ENCODE results near the gene MTHFD1L. TPM values are rescaled to one million over a fixed set of nuclear protein-coding genes. Genes with fewer than 3 reads are reported as not detected.

The MTHFD1L gene
- total RNA-seq, 2 donors from 2014 or later, result 58.0 to 107 TPM

DNA sequence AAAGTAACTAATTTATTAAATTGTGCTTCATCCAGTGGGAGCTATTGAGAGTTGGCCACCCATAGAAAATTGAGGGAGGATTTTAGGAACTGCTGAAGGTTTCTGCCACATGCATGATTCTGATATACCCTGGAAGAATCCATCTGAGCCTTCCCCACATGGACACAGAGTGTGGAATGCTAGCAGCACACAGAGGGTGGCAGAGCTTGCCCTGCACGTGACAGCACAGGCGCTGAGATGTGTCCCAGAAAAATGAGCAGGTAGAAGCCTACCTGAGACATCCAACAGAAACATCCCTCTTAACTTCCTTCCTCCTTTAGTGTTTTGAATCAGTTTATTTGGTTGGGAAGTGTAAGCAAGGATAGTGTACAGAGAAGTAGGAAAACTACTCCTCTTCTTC is 96.9 kb downstream of the MTHFD1L start:
- peaks cover 92% of the 10 kb centered on the region for H3K36me3 Mint-ChIP-seq (ENCODE audit: low read depth)
- H3K4me1 Mint-ChIP-seq, result no peaks in the 10 kb centered on the region
- no peak for ATAC-seq (replicated peaks)
- no peaks in the 10 kb centered on the region for H3K9me3 Mint-ChIP-seq
- no peaks in the 10 kb centered on the region for H3K27me3 Mint-ChIP-seq
- H3K4me3 Mint-ChIP-seq, result no peak overlapping the region
- no peak overlapping the region for H3K27ac Mint-ChIP-seq

DNA sequence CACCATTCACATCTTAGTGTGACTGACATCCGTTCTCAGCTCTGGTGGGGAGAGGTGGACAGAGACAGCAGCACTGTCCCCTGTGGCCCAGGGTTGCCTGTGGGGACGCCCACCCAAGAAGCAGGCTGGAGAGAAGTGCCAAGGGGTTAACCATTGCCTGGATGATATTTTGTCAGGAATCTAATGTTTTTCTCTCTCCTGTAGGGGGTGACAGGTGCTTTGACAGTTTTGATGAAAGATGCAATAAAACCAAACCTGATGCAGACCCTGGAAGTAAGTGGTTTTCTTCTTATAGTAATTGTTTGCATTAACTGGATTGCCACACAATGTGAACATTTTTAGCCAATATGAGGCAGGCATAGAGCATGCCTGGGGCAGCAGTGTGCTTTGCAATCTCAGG is 99.3 kb downstream of the MTHFD1L start:
- Mint-ChIP-seq H3K4me3 (no peak overlapping the region), H3K36me3 (ENCODE audit: low read depth) (peaks cover 88% of the 10 kb centered on the region), H3K9me3 (no peaks in the 10 kb centered on the region), H3K27me3 (no peaks in the 10 kb centered on the region), H3K27ac (no peak overlapping the region), H3K4me1 (no peaks in the 10 kb centered on the region)
- ATAC-seq (replicated peaks), result no peak

DNA sequence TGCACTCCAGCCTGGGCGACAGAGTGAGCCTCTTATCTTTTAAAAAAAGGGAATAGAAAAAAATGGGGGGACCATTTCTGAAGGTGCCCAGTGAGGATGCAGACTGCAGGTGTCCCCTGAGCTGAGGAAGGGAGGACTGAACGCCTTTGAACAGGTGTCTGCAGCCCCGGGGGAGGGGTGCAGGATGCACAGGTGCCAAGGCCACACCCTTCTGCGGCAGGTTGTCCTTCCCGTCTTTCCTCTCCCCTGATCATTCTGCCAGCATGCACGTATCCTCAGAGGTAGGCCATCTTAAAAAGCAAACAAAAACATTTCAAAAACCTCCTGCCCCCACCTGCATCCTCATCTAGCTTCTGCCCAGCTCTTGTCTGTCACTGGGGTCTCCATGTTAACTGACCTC is 101.3 kb downstream of the MTHFD1L start:
- H3K9me3 Mint-ChIP-seq, result no peaks in the 10 kb centered on the region
- peaks cover 80% of the 10 kb centered on the region for H3K36me3 Mint-ChIP-seq (ENCODE audit: low read depth)
- no peaks in the 10 kb centered on the region for H3K4me1 Mint-ChIP-seq
- H3K27me3 Mint-ChIP-seq, result no peaks in the 10 kb centered on the region
- peak overlapping the region; percentile 13 for H3K27ac Mint-ChIP-seq
- no peak for ATAC-seq (replicated peaks)
- no peak overlapping the region for H3K4me3 Mint-ChIP-seq

DNA sequence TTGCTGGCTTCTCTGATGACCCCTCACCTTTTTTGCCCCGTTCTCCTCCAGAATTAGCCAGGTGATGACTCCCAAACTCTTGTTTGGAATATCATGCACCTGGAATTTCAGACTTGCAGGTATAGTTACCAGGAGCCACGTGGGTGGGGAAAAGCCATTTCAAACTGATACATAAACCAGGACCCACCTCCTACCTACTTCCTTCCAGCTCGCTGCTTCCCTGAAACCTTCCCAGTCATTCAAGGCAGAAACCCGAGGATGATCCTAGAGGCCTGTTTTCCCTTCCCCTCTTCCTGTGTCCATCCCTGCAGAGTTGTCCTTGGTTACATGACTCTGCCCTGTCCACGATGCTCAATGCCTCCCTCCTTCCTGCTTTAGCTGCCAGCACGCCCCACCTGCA is 101.9 kb downstream of the MTHFD1L start:
- no peak for ATAC-seq (replicated peaks)
- H3K4me1 Mint-ChIP-seq, result no peaks in the 10 kb centered on the region
- H3K27me3 Mint-ChIP-seq, result no peaks in the 10 kb centered on the region
- H3K4me3 Mint-ChIP-seq, result no peak overlapping the region
- no peak overlapping the region for H3K27ac Mint-ChIP-seq
- H3K9me3 Mint-ChIP-seq, result no peaks in the 10 kb centered on the region
- peaks cover 80% of the 10 kb centered on the region for H3K36me3 Mint-ChIP-seq (ENCODE audit: low read depth)

DNA sequence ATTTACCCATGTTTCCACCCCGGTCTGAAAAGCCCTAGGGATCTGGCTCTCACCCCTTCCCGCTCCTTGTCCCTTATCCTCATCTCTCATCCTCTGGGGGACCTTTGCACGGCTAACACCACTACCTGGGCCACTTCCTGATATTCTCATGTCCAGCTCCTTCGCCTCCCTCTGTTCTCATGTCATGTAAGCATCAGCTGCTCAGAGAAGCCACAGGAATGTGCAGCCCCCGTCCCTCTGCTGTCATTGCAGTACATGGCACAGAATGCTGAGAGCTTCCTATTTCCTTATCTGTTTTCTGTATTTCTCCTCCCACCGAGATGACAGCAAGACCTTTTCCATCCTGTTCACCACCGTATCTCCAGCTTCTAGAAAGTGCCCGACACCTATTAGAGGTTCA is 102.4 kb downstream of the MTHFD1L start:
- Mint-ChIP-seq H3K4me1 (no peaks in the 10 kb centered on the region), H3K36me3 (ENCODE audit: low read depth) (peaks cover 84% of the 10 kb centered on the region), H3K27ac (no peak overlapping the region), H3K27me3 (no peaks in the 10 kb centered on the region), H3K9me3 (no peaks in the 10 kb centered on the region), H3K4me3 (no peak overlapping the region)
- no peak for ATAC-seq (replicated peaks)

DNA sequence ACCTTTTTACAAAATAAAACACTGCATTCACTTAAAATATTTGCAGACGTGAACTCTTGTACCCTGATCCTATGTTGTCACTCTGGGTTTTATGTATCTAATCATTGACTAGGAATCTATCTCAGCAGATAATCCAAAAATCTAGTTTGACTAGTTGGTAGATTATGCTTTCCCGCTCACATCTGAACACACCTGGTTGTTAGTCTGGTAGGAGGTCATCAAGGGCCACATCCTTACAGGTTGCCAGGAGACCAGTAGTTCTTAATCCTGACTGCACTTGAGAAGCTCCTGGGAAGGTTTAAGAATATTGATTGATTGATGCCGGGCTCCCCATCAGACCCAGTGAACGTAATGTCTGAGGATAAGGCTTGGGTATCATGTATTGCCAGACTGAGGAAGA is 104.4 kb downstream of the MTHFD1L start:
- Mint-ChIP-seq H3K4me3 (no peak overlapping the region), H3K4me1 (no peaks in the 10 kb centered on the region), H3K27me3 (no peaks in the 10 kb centered on the region), H3K9me3 (no peaks in the 10 kb centered on the region), H3K36me3 (ENCODE audit: low read depth) (peaks cover 85% of the 10 kb centered on the region), H3K27ac (no peak overlapping the region)
- ATAC-seq (replicated peaks), result no peak

DNA sequence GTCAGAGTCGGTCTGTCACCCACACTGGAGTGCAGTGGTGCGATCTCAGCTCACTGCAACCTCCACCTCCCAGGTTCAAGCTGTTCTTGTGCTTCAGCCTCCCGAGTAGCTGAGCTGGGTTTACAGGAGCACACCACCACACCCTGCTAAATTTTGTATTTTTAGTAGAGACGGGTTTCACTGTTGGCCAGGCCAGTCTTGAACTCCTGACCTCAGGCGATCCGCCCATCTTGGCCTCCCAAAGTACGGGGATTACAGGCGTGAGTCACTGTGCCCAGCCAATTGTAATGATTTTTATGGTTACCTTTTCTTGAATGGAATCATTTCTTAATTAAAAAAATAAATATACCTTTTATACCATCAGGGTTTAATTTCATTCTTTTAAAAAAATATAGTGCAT is 105.7 kb downstream of the MTHFD1L start:
- Mint-ChIP-seq H3K36me3 (ENCODE audit: low read depth) (peaks cover 82% of the 10 kb centered on the region), H3K9me3 (no peaks in the 10 kb centered on the region), H3K4me1 (no peaks in the 10 kb centered on the region), H3K4me3 (no peak overlapping the region), H3K27me3 (no peaks in the 10 kb centered on the region), H3K27ac (no peak overlapping the region)
- ATAC-seq (replicated peaks), result no peak

DNA sequence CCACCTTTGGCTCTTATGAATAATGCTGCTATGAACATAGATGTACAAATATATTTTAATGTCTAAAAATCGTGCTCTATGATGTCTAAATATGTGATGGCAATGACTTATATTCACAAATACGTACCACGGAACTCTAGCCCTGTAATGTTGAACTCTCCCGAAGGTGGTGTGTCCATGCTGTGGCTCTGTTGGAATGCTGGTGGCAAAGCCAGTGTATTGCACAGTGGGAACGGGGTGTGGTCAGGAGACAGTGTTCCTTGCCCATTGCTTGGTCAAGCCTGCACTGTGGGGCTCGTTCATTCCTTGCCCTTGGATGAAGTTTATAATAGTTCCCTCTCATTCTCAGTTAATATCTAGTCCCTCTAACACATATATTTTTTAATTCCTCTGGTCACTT is 109.6 kb downstream of the MTHFD1L start:
- Mint-ChIP-seq H3K27me3 (no peaks in the 10 kb centered on the region), H3K27ac (no peak overlapping the region), H3K4me1 (no peaks in the 10 kb centered on the region), H3K36me3 (ENCODE audit: low read depth) (peaks cover 89% of the 10 kb centered on the region), H3K9me3 (no peaks in the 10 kb centered on the region), H3K4me3 (no peak overlapping the region)
- ATAC-seq (replicated peaks), result no peak

DNA sequence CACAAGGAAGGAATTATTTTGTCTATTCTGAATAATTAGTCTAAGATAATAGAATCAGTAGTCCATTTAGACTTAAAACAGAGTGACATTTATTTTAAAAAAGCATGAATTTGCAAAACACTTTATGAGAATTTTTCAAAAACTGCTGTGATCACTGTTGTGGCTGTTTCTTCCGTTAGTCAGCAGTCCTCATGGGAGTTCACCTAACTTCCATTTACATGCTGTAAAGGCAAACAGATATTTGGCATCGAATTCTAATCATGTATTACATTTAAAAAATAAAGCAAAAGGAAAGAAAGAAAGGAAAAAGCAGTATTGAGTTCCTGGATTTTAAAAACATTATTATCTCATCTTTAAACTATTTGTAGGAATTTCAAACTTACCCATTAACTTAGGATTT is 111.8 kb downstream of the MTHFD1L start:
- ATAC-seq (replicated peaks), result no peak
- Mint-ChIP-seq H3K27me3 (no peaks in the 10 kb centered on the region), H3K9me3 (no peaks in the 10 kb centered on the region), H3K4me1 (no peaks in the 10 kb centered on the region), H3K36me3 (ENCODE audit: low read depth) (peaks cover 94% of the 10 kb centered on the region), H3K4me3 (no peak overlapping the region), H3K27ac (no peak overlapping the region)

DNA sequence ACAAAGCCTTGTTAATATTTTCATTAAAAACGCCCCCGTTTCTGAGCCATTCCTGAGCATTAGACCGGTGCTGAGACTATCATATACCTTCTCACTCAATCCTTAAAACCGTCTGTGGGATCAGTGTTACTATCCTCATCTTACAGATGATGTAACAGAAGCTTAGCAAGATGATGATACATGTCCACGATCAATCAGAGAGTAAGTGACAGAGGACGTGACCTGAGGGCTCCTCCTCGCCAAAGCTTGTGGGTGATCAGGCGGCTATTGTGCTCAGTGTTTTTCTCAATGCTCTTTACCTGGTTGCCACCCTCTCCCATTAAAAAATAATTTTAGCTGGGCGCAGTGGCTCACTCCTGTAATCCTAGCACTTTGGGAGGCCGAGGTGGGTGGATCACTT is 113.1 kb downstream of the MTHFD1L start:
- Mint-ChIP-seq H3K9me3 (no peaks in the 10 kb centered on the region), H3K27ac (no peak overlapping the region), H3K4me1 (no peaks in the 10 kb centered on the region), H3K27me3 (no peaks in the 10 kb centered on the region), H3K4me3 (no peak overlapping the region), H3K36me3 (ENCODE audit: low read depth) (peaks cover 94% of the 10 kb centered on the region)
- ATAC-seq (replicated peaks), result no peak

DNA sequence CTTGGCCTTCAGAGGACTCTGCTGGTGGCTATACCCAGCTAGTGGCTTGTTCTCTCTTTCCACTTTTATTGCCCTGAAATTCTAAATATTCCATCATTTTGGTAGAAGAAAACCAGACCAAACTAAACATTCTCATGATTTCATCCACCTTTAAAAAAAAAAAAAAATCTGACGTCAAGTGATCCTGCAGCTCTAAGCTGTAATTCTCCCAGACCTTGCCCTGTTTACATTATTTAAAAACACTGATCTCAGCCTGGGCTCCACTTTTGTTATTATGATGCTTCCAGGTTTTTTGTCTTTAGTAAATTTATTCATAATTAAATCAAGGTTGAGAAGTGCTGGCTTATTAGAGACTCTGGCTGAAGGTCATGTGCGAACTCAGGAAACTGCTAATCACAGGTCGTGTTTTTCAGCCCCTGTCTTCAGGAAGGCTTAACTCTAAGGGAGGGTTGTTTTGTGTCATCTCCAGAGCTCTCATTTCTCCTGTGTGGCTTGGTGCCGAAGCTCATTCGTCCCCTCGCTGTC is 114.4 kb downstream of the MTHFD1L start:
- H3K9me3 Mint-ChIP-seq, result no peaks in the 10 kb centered on the region
- no peak for ATAC-seq (replicated peaks)
- H3K36me3 Mint-ChIP-seq (ENCODE audit: low read depth), result peaks cover 94% of the 10 kb centered on the region
- no peaks in the 10 kb centered on the region for H3K27me3 Mint-ChIP-seq
- no peak overlapping the region for H3K4me3 Mint-ChIP-seq
- H3K27ac Mint-ChIP-seq, result no peak overlapping the region
- no peaks in the 10 kb centered on the region for H3K4me1 Mint-ChIP-seq

DNA sequence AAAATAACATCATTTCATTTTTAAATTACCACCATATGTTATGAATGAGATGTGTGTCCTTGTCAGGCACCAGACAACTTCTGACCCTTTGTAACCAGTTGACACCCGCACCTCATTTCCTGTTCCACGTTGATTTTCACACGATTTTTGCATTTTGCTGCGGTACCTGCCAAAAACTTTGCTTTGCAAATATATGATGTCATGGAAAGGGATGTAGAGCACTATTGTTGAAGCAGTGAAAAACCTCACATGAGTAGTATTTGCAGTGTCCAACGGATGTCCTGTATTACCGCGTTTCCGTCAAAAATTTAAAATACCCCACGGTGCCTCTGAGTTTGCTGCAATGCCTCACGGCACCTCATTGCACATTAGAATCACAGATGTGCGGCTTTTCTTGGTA is 115.6 kb downstream of the MTHFD1L start:
- Mint-ChIP-seq H3K9me3 (no peaks in the 10 kb centered on the region), H3K36me3 (ENCODE audit: low read depth) (peaks cover 97% of the 10 kb centered on the region), H3K4me3 (no peak overlapping the region), H3K27me3 (no peaks in the 10 kb centered on the region), H3K27ac (no peak overlapping the region), H3K4me1 (no peaks in the 10 kb centered on the region)
- no peak for ATAC-seq (replicated peaks)

DNA sequence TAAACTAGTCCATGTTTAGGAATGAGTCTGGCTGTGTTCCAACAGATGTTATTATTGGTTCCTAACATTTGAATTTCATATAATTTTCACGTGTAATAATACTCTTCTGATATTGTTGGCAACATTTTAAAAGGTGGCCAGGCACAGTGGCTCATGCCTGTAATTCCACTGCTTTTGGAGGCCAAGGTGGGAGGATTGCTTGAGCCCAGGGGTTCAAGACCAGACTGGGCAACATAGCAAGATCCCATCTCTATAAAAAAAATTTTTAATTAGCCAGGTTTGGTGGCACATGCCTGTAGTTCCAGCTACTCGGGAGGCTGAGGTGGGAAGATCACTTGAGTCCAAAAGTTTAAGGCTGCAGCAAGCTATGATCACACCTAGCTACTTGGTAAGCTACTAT is 116.2 kb downstream of the MTHFD1L start:
- Mint-ChIP-seq H3K36me3 (ENCODE audit: low read depth) (peaks cover 93% of the 10 kb centered on the region), H3K9me3 (no peaks in the 10 kb centered on the region), H3K4me1 (no peaks in the 10 kb centered on the region), H3K27ac (no peak overlapping the region), H3K27me3 (no peaks in the 10 kb centered on the region), H3K4me3 (no peak overlapping the region)
- no peak for ATAC-seq (replicated peaks)

DNA sequence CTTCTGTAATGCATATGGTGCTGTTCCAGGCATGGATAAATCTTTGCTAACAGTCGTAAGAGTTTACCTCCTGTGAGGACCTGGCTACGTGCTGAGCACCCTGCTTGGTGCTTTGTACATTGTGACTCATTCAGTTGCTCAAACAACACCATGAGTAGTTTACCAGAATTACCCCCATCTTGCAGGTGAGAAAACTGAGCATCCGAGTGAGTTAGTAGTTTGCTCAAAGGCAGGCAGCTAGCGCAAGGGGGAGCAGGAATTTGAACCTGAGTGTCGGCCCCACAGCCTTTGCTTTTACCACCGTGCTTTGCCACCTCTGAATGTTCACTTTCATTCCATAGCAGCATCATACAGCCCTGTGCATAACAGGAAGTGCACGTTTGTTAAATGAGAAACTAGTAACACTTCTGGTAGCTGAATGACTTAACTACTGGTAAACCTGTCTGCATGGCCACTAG is 121.9 kb downstream of the MTHFD1L start:
- peak; percentile 93 for ATAC-seq (replicated peaks)
- H3K9me3 Mint-ChIP-seq, result no peaks in the 10 kb centered on the region
- peaks cover 69% of the 10 kb centered on the region for H3K36me3 Mint-ChIP-seq (ENCODE audit: low read depth)
- H3K27ac Mint-ChIP-seq, result peak overlapping the region; percentile 96
- H3K4me1 Mint-ChIP-seq, result peaks cover 14% of the 10 kb centered on the region
- peak overlapping the region; percentile 78 for H3K4me3 Mint-ChIP-seq
- H3K27me3 Mint-ChIP-seq, result no peaks in the 10 kb centered on the region

DNA sequence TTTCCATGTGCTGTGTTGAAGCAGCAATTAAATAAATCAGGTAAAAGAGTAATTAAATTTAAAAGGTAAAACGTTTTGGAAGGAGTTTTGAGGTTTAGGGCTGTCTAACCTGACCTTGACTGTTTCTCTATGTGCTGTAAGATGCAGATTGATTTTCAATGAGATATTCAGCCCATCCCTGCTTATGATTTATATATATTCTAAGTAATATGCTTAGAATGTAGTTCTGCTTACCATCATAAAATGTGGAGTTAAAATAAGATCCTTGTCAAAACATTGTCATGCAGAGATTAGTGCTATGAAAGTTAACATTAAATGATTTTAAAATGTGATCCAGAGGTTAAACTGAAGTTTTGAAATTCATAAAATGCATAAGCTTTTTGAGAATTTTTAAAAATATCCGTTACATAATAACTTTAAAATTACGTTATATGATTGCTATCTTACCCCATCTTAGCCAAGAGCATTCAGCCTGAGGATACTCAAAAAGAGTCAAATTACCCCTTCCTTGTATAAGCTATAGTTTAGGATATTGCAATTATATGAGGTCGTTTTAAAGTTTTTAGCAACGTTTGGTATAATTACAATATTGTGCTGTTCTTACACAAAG is 122.5 kb downstream of the MTHFD1L start:
- Mint-ChIP-seq H3K36me3 (ENCODE audit: low read depth) (peaks cover 69% of the 10 kb centered on the region), H3K4me3 (peak overlapping the region; percentile 78), H3K9me3 (no peaks in the 10 kb centered on the region), H3K27me3 (no peaks in the 10 kb centered on the region), H3K27ac (peak overlapping the region; percentile 96), H3K4me1 (peaks cover 14% of the 10 kb centered on the region)
- no peak for ATAC-seq (replicated peaks)

DNA sequence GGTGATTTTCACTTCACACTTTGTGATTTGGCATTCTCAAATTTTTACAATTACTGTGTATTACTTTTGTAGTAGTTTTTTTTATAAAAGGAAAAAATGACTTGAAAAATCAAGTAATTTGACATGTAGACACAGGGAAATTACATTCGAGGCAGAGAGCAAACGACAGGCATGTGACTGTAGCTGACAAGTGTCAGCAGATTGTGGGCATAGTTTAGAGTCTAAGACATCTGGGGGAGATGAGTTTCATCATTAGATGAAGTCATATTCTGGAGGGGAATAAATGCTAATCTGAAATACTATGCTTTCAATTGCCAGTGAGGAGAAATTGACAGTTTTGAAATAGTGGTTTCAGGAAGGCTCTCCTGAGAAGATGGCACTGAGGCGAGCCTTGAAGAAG is 126.0 kb downstream of the MTHFD1L start:
- no peak for ATAC-seq (replicated peaks)
- Mint-ChIP-seq H3K36me3 (ENCODE audit: low read depth) (peaks cover 71% of the 10 kb centered on the region), H3K27ac (peak overlapping the region; percentile 73), H3K9me3 (no peaks in the 10 kb centered on the region), H3K4me1 (peaks cover 14% of the 10 kb centered on the region), H3K4me3 (no peak overlapping the region), H3K27me3 (no peaks in the 10 kb centered on the region)

Data from activated T-helper 17 cell treated with anti-CD3 and anti-CD28 coated beads, Interleukin-2, amount 50 U/mL, for 72 hours (primary cell).